ENCODE measurements around the gene GOLGA6L26.
"Not testable (repeated sequence)": the region's sequence is repeated elsewhere in the genome, so short reads cannot be mapped to it uniquely, and the experiment has no call there.

Gene GOLGA6L26

GRCh38 chr15:23303246-23303645, 30.8 kb downstream of the GOLGA6L26 start:
- H3K4me3 ChIP-seq (ENCODE audit: low read depth, low read length) = peak overlapping the region; percentile 23
- not testable (repeated sequence) for DNase-seq (ENCODE audit: low read depth)
